GM13977 (cell line): Measurements from ENCODE around the gene TRIM40.
A peak's percentile ranks its signal among the peaks of the same experiment; 100 is the strongest.

Experiments used
- DNase-seq: peaks from one replicate; pipeline ENCODE4 v3.0.0; 2012; ENCODE audit warnings: low spot score
- in situ Hi-C: fragments of 300-500 bp; cut with MboI; formaldehyde crosslinking; loops from one replicate; pipeline ENCODE4 v1.12.0; 2022; ENCODE audit warnings: low sequenced_read_pairs, low pct_unique_long_range_greater_than_20kb, mixed read lengths, inconsistent platforms; ENCODE audit not compliant: unreplicated experiment
- TF ChIP-seq, protein P1 (sequence below): IDR thresholded peaks from 2 replicates; pipeline ENCODE4 v1.5.1; 2012; ENCODE audit warnings: mild to moderate bottlenecking, control low read depth; ENCODE audit not compliant: insufficient read depth; ENCODE audit errors: extremely low read depth, missing control alignments

TRIM40 gene

GRCh38 chr6:30097902-30098768 is 37.8 kb upstream of the TRIM40 start:
- DNase-seq, result no peak
- TF ChIP-seq, protein P1, sequence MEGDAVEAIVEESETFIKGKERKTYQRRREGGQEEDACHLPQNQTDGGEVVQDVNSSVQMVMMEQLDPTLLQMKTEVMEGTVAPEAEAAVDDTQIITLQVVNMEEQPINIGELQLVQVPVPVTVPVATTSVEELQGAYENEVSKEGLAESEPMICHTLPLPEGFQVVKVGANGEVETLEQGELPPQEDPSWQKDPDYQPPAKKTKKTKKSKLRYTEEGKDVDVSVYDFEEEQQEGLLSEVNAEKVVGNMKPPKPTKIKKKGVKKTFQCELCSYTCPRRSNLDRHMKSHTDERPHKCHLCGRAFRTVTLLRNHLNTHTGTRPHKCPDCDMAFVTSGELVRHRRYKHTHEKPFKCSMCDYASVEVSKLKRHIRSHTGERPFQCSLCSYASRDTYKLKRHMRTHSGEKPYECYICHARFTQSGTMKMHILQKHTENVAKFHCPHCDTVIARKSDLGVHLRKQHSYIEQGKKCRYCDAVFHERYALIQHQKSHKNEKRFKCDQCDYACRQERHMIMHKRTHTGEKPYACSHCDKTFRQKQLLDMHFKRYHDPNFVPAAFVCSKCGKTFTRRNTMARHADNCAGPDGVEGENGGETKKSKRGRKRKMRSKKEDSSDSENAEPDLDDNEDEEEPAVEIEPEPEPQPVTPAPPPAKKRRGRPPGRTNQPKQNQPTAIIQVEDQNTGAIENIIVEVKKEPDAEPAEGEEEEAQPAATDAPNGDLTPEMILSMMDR, result no peak
- in situ Hi-C loops, result loop anchor here (5.0 kb wide), 1 partner anchor 79 kb away; no protein-coding TSS in a partner anchor

DNA sequence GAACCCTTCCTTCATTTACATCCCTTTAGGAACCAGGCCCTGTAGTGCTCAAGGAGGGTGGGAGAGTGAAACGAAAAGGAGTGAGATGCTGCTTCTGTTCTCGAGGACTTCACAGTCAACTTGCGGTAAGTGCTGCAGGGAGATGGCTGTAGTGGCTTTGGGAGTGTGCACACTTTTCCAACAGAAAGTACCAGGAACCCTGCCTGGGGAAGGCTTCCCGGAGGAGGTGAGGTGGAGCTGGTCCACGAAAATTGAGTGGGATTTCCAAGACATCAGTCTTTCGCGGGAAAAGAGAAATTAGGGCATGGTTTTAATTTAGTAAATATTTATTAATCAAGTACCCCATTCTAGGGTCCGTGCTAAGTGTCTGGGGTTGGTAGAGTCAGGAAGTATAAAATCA is 35.8 kb upstream of the TRIM40 start:
- in situ Hi-C loops, result no loop called here
- TF ChIP-seq, protein P1, result no peak
- DNase-seq, result no peak

DNA sequence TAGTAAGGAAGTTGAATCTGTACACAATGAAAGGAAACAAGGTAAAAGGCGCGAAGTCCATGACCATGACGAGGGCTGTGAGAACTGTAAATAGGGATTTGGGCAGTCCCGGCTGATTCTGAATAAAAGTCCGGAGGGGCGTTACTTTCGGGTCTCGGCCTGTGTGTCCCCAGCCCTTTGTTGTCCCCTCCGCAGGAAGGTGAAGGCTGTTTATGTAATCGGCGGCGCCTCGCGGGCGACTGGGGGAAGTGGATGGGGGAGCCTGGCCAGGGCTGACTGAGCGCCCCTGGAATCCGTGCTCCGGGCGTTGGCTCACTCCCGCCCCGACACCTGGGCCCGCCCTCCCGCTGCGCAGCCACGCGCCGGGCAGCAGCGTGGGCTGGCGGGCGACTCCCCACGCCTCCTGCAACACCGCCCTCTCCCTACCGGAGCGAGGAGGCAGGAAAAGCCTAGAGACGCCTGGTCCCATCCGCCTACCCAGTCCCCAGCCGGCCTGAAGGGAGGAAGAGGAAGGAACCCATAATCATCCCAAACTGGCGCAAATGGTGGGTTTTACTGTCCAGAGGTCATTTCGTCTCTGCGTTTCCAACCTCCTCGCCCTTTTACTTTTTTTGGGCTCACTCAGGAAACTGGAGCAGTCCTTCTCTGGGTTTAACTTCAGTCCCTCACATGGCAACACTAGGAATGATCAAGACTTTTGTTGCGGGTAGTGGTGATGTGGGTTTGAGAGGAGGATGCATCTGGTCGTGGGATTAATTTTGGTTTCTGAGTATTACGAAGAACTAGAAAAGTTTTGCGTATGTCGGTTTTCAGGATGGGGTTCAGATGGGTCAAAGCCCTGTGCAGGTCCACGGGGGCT is 35.1 kb upstream of the TRIM40 start:
- DNase-seq, result no peak
- TF ChIP-seq, protein P1, result no peak
- in situ Hi-C loops, result no loop called here

- TF ChIP-seq, protein P1, result peak; percentile 4
- peak; percentile 86 for DNase-seq
- in situ Hi-C loops, result no loop called here
These were observed 34.2 kb upstream of the TRIM40 start for GRCh38 chr6:30101444-30102413.

GRCh38 chr6:30102414-30102969 is 33.4 kb upstream of the TRIM40 start:
- no peak for DNase-seq
- in situ Hi-C loops, result no loop called here
- TF ChIP-seq, protein P1, result no peak
